Neural cell (in vitro differentiated cells): ENCODE data around the gene PCDH10.
A peak's percentile ranks its signal among the peaks of the same experiment; 100 is the strongest.

Experiments used
- EZH2 ChIP-seq: fragments of 200-600, 300-800 bp; shearing (Covaris generic), sonication (generic); IDR thresholded peaks from 2 replicates; pipeline ENCODE4 v1.6.1; 2014; ENCODE audit warnings: antibody characterized with exemption, low read length, borderline replicate concordance, mild to moderate bottlenecking; ENCODE audit not compliant: insufficient read depth, poor library complexity, severe bottlenecking
- POLR2AphosphoS5 ChIP-seq: IDR thresholded peaks from 2 replicates; pipeline ENCODE4 v1.6.1; 2012
- REST ChIP-seq: IDR thresholded peaks from 2 replicates; pipeline ENCODE4 v1.6.1; 2012; ENCODE audit warnings: borderline replicate concordance
- TAF1 ChIP-seq: IDR thresholded peaks from 2 replicates; pipeline ENCODE4 v1.6.1; 2012; ENCODE audit warnings: low read depth
- TF ChIP-seq, protein P1 (sequence below): fragments of 450-650 bp; IDR thresholded peaks from 2 replicates; pipeline ENCODE4 v1.5.1; 2014; ENCODE audit warnings: antibody characterized with exemption, mild to moderate bottlenecking, moderate library complexity; ENCODE audit not compliant: poor library complexity, severe bottlenecking

GRCh38 chr4:133154725-133155124 lies 5.6 kb downstream of the PCDH10 start:
- TF ChIP-seq, protein P1, sequence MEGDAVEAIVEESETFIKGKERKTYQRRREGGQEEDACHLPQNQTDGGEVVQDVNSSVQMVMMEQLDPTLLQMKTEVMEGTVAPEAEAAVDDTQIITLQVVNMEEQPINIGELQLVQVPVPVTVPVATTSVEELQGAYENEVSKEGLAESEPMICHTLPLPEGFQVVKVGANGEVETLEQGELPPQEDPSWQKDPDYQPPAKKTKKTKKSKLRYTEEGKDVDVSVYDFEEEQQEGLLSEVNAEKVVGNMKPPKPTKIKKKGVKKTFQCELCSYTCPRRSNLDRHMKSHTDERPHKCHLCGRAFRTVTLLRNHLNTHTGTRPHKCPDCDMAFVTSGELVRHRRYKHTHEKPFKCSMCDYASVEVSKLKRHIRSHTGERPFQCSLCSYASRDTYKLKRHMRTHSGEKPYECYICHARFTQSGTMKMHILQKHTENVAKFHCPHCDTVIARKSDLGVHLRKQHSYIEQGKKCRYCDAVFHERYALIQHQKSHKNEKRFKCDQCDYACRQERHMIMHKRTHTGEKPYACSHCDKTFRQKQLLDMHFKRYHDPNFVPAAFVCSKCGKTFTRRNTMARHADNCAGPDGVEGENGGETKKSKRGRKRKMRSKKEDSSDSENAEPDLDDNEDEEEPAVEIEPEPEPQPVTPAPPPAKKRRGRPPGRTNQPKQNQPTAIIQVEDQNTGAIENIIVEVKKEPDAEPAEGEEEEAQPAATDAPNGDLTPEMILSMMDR, result peak; percentile 82
- TF ChIP-seq REST (no peak), POLR2AphosphoS5 (no peak), EZH2 (no peak), TAF1 (no peak)
